ENCODE measurements around the gene OR52I2.

DNA sequence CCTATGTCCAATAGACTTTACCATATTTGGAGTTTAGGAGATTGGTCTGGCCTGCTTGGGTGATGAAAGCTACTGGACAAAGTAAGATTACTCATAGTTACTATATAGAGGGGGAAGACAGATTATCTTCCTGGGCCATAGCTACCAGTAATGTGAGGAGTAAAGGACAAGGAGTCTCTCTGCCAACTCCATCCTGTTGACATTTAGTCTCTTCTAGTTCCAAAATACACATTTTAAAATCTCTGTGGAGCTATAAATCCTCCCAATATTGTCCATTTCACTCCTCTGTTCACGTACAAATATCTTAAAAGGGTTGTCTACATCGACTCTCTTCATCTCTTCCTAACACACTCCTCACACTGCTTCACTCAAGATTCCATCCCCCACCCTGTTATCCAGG is 54.6 kb downstream of the OR52I2 start:
- TF ChIP-seq, protein P1, sequence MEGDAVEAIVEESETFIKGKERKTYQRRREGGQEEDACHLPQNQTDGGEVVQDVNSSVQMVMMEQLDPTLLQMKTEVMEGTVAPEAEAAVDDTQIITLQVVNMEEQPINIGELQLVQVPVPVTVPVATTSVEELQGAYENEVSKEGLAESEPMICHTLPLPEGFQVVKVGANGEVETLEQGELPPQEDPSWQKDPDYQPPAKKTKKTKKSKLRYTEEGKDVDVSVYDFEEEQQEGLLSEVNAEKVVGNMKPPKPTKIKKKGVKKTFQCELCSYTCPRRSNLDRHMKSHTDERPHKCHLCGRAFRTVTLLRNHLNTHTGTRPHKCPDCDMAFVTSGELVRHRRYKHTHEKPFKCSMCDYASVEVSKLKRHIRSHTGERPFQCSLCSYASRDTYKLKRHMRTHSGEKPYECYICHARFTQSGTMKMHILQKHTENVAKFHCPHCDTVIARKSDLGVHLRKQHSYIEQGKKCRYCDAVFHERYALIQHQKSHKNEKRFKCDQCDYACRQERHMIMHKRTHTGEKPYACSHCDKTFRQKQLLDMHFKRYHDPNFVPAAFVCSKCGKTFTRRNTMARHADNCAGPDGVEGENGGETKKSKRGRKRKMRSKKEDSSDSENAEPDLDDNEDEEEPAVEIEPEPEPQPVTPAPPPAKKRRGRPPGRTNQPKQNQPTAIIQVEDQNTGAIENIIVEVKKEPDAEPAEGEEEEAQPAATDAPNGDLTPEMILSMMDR (conservative IDR thresholded peaks at IDR 0.05) = no peak
- TF ChIP-seq EZH2 (IDR thresholded peaks at IDR 0.05; ENCODE audit: low read depth) = no peak
